Retinal pigment epithelial cell (primary cell): Measurements from ENCODE around the gene DTX1.

ENCODE experiments used
- DNase-seq: peaks from one replicate; pipeline ENCODE4 v3.0.0-alpha.2; 2010; ENCODE audit warnings: low read depth
- H3K4me3 ChIP-seq: 2 replicates; pipeline ENCODE4 v1.5.1; 2011; ENCODE audit warnings: mild to moderate bottlenecking, low read length, control low read depth, moderate library complexity
- TF ChIP-seq, protein P1 (sequence below): conservative IDR thresholded peaks from 2 replicates; pipeline ENCODE4 v1.5.1; 2011; ENCODE audit warnings: low read depth, low read length, control low read depth, inconsistent platforms

Gene DTX1

DNA sequence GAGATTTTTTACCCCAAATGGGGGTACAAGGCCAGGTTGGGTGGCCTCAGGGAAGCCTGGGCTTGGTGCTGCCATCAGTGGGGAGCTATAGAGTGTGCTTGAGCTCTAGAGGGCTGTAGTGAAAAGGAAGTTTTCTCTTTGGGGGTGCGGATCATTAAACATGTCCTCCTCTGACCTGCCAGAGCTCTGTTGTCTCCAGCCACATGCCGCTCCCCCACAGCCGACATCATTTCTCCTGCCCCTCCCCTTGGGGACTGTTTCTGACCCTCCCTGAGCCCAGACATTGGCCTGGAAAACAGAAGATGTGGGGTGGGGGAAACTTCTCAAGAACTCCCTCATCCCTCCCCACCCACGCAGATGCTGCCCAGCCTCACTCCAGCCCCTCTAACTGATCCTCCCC lies 25.3 kb downstream of the DTX1 start:
- DNase-seq = no peak
- TF ChIP-seq, protein P1, sequence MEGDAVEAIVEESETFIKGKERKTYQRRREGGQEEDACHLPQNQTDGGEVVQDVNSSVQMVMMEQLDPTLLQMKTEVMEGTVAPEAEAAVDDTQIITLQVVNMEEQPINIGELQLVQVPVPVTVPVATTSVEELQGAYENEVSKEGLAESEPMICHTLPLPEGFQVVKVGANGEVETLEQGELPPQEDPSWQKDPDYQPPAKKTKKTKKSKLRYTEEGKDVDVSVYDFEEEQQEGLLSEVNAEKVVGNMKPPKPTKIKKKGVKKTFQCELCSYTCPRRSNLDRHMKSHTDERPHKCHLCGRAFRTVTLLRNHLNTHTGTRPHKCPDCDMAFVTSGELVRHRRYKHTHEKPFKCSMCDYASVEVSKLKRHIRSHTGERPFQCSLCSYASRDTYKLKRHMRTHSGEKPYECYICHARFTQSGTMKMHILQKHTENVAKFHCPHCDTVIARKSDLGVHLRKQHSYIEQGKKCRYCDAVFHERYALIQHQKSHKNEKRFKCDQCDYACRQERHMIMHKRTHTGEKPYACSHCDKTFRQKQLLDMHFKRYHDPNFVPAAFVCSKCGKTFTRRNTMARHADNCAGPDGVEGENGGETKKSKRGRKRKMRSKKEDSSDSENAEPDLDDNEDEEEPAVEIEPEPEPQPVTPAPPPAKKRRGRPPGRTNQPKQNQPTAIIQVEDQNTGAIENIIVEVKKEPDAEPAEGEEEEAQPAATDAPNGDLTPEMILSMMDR = no peak
- no peak overlapping the region for H3K4me3 ChIP-seq

DNA sequence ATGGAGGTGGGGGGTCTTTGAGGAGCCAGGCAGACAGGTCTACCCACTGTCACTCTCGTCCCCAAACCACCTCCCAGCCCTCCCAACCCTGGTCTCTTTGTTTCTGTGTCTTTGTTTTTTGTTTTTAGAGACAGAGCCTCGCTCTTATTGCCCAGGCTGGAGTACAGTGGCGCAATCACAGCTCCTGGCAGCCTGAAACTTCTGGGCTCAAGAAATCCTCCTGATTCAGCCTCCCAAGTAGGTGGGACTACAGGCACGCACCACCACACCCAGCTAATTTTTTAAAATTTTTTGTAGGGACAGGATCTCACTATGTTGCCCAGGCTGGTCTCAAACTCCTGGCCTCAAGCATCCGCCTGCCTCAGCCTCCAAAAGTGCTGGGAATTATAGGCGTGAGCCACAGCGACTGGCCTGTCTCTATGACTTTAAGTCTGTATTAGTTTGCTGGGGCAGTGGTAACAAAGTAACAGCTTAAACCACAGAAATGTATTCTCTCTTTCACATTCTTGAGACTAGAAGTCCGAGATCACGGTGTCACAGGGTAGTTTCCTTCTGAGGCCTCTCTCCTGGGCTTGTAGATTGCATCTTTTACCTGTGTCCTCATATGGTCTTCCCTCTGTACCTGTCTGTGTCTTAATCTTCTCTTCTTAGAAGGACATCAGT lies 26.1 kb downstream of the DTX1 start:
- TF ChIP-seq, protein P1 = no peak
- no peak overlapping the region for H3K4me3 ChIP-seq
- DNase-seq = no peak

DNA sequence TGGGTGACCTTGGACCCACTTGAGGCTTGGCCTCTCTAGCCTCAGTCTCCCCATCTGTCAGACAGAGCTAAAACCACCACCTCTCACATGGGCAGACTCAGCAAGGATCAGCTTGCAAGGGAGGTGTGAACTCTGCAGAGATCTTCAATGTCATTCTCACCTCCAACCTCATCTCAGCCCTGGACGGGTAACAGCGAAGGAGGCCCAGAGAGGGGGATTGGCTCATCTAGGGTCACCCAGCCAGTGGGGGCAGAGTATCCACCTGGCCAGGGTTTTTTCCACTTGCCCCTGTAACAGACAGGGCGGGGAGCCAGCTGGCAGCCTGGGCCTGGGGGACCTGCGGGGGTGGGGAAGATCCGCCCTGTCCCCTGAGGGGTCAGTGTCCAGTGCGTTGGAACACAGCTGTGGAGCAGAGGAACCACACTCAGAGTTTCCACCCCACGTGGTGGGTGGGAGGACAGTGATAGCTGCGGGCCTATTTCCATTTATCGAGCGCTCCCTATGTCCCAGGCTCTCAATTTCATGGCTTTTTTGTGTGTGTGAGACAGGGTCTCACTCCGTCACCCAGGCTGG lies 27.4 kb downstream of the DTX1 start:
- no peak for DNase-seq
- TF ChIP-seq, protein P1 = no peak
- no peak overlapping the region for H3K4me3 ChIP-seq

DNA sequence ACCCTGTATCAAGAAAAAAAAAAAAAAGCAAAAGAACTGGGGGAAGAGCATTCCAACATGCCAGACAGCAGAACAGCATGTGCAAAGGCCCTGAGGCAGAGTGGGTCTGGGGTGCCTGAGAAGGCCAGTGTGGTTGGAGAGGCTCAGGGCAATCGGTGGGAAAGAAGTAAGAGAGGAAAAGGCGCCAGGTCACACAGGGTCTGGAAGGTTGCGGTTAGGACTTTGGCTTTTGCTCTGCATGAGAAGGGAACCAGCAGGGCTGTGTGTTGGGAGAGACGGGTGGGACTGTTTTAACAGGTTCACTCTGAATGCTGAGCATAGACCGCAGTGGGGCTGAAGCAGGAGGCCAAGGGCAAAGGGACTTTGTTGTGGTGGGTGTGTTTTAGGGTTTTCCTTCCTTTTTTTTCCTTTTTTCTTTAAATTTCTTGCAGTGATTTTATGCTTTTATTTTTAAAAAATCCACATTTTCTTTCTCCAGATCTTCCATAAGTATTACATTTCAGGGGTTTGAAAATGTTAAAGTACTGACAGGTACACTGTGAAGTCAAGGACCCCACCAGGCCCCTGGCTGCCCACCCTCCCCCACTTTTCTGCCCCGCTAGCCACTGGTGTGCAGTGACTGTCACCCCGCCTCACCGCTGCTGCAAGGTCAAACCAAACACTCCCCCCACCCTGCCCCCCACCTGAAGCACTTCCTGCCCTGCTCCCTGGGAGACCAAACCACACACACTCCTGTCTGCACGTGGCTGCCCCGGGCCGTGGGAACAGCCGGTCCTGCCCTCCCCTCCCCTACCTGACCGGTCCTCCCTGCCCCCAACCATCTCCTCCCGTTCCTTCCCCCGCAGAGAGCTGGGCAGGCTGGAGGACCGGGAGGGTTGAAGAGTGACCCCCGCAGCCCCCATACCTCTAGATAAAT lies 30.0 kb downstream of the DTX1 start:
- H3K4me3 ChIP-seq = no peak overlapping the region
- TF ChIP-seq, protein P1 = no peak
- DNase-seq = no peak

DNA sequence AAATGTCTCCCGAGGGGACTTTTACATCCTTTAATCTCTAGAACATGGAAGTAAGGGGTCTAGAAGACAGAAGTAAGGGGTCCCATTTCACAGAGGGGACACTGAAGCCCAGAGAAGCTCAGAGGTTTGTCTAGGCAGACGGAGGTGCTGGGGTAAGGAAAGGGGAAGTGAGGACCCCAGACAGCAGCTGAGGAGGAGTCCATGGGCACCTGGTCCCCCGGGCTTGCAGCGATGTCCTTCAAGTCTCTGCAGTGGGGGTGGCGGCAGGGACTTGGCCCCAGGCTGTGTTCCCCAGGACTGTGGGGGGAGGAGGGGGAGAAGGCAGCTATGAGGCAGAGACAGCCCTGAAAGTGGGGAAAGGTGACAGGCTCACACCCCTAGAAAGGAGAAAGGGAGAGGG lies 30.7 kb downstream of the DTX1 start:
- TF ChIP-seq, protein P1 = no peak
- H3K4me3 ChIP-seq = no peak overlapping the region
- DNase-seq = no peak

DNA sequence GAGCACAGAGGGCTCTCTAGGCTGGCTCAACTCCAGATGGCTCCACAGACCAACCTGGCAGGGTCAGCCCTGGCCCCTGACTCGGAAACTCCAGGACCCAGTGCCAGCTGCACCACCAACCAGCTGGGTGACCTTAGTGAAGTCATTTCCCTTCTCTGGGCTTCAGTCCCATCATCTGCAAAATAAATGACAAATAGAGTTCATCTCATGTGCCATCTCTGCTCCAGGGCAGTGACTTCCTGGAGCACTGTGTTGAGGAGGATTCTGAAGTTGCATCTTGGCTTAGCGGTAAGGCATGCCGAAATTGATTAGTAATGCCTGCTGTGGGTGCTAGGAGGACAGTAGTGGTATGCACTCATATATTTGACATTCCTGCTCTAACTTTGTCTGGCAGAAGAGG lies 31.5 kb downstream of the DTX1 start:
- TF ChIP-seq, protein P1 = no peak
- DNase-seq = no peak
- H3K4me3 ChIP-seq = no peak overlapping the region
